SH-SY5Y (cell line): Measurements from ENCODE around the gene MCIDAS.

ENCODE experiments used
- GATA2 ChIP-seq: IDR thresholded peaks from 2 replicates; pipeline ENCODE4 v1.6.1; 2011; ENCODE audit warnings: mild to moderate bottlenecking, low read depth, low read length
- GATA3 ChIP-seq: IDR thresholded peaks from 2 replicates; pipeline ENCODE4 v1.6.1; 2011; ENCODE audit warnings: low read depth, mild to moderate bottlenecking, low read length, moderate library complexity

- no peak for TF ChIP-seq GATA3
- no peak for TF ChIP-seq GATA2
Observed at GRCh38 chr5:55276771-55277170, 49.7 kb upstream of the MCIDAS start.
